BLaER1 (cell line): ENCODE results near the gene EDIL3.

Experiments used
- H3K27ac ChIP-seq: shearing (Covaris generic); formaldehyde crosslinking; 2 replicates; pipeline ENCODE4 v1.8.1; 2022
- H3K27me3 ChIP-seq: shearing (Covaris generic); formaldehyde crosslinking; 2 replicates; pipeline ENCODE4 v1.8.1; 2022
- H3K36me3 ChIP-seq: shearing (Covaris generic); formaldehyde crosslinking; 2 replicates; pipeline ENCODE4 v1.8.1; 2022
- H3K4me1 ChIP-seq: shearing (Covaris generic); formaldehyde crosslinking; 2 replicates; pipeline ENCODE4 v1.8.1; 2022
- H3K4me2 ChIP-seq: shearing (Covaris generic); formaldehyde crosslinking; 2 replicates; pipeline ENCODE4 v1.8.1; 2022
- H3K4me3 ChIP-seq: shearing (Covaris generic); formaldehyde crosslinking; 2 replicates; pipeline ENCODE4 v1.8.1; 2022
- H3K9ac ChIP-seq: shearing (Covaris generic); formaldehyde crosslinking; 2 replicates; pipeline ENCODE4 v1.8.1; 2022
- H3K9me3 ChIP-seq: shearing (Covaris generic); formaldehyde crosslinking; 2 replicates; pipeline ENCODE4 v1.8.1; 2022
- H4K20me1 ChIP-seq: shearing (Covaris generic); formaldehyde crosslinking; 2 replicates; pipeline ENCODE4 v1.8.1; 2022
- Cebpa-rat ChIP-seq: shearing (Covaris generic); IDR thresholded peaks from 2 replicates; pipeline ENCODE4 v1.8.1; 2022

Gene EDIL3

GRCh38 chr5:83991566-83992224, 393.0 kb downstream of the EDIL3 start:
- Histone ChIP-seq H3K27me3 (no peaks in the 10 kb centered on the region), H4K20me1 (no peaks in the 10 kb centered on the region), H3K9ac (no peak overlapping the region), H3K36me3 (no peaks in the 10 kb centered on the region), H3K4me2 (no peak overlapping the region), H3K27ac (no peak overlapping the region), H3K4me3 (no peak overlapping the region), H3K9me3 (no peaks in the 10 kb centered on the region), H3K4me1 (no peaks in the 10 kb centered on the region)
- TF ChIP-seq Cebpa-rat: no peak

- no peaks in the 10 kb centered on the region for H3K4me1 ChIP-seq
- no peak for TF ChIP-seq Cebpa-rat
- H3K27me3 ChIP-seq: no peaks in the 10 kb centered on the region
- H3K4me3 ChIP-seq: no peak overlapping the region
- no peaks in the 10 kb centered on the region for H3K36me3 ChIP-seq
- H3K4me2 ChIP-seq: no peak overlapping the region
- H3K27ac ChIP-seq: no peak overlapping the region
- H3K9ac ChIP-seq: no peak overlapping the region
- no peaks in the 10 kb centered on the region for H4K20me1 ChIP-seq
- no peaks in the 10 kb centered on the region for H3K9me3 ChIP-seq
Measured at GRCh38 chr5:83988293-83988685, 396.4 kb downstream of the EDIL3 start.

- no peak for TF ChIP-seq Cebpa-rat
- H3K4me2 ChIP-seq: no peak overlapping the region
- H3K9me3 ChIP-seq: no peaks in the 10 kb centered on the region
Measured at GRCh38 chr5:83987513-83988292, 397.0 kb downstream of the EDIL3 start.

DNA sequence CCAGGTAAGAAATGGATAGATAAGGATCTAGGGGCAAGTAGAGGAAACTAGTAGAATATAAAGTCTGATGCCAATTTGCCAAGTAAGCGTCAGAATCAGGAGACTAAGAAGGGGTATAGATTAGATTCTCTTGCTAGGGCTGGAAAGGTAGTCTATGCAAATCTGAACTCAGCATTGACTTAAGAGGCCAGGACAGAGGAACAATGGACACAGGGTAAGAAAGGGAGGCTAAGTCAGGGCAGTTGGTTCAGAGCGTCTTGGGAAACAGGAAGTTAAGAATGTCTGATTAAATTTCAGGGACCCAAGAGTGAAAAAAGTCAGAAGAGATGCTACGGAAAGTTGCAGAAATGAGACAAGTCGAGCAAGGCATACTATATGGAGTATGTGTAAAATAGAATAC, 400.8 kb downstream of the EDIL3 start:
- no peaks in the 10 kb centered on the region for H3K4me1 ChIP-seq
- no peak for TF ChIP-seq Cebpa-rat
- no peaks in the 10 kb centered on the region for H3K9me3 ChIP-seq
- no peak overlapping the region for H3K4me3 ChIP-seq
- H3K27ac ChIP-seq: no peak overlapping the region
- no peaks in the 10 kb centered on the region for H3K36me3 ChIP-seq
- H3K9ac ChIP-seq: no peak overlapping the region
- H3K4me2 ChIP-seq: no peak overlapping the region
- H4K20me1 ChIP-seq: no peaks in the 10 kb centered on the region
- no peaks in the 10 kb centered on the region for H3K27me3 ChIP-seq

More at GRCh38 chr5:83987513-83988292, 397.0 kb downstream of the EDIL3 start:
- Histone ChIP-seq H3K27ac (no peak overlapping the region), H3K9ac (no peak overlapping the region), H3K4me1 (no peaks in the 10 kb centered on the region), H3K27me3 (no peaks in the 10 kb centered on the region), H3K4me3 (no peak overlapping the region), H4K20me1 (no peaks in the 10 kb centered on the region), H3K36me3 (no peaks in the 10 kb centered on the region)

DNA sequence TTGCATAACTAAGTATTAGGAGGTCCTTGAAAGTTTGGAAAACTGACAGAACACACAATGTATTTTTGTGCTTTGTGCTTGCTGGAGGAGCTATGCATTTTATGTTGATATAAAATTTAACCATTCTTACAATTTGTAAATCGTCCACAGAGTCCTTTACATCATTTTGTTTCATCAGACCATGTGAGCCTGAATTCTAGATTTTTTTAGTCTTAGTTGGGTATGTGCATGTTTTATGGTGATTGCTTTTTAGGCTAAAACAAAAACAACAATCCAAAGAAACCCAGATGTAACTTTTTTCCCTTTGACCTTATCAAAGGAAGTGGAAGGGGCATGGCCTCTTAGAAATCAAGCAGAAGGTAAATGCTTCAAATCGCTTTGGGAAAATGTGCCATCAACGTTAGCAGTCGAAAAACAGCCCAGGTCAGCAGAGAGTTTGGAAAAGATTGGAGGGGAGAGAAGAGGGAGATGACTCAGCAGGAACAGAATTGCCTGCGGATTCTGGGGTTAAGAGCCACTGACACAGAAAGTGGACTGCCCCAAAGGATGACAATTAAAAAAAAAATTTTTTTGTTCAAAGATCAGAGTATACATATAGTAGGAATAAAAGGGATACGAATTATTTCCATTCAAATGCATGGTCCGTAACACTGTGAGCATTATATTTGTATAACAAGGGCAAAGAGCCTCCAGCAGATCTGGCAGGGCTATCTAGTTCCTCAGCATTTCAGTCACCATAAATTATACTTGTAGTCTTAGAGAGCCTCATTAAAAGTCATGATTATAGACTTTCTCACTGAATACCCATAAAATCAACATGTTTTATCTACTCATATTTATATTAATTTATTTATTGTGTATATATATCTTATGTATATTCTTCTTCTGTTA, 410.5 kb downstream of the EDIL3 start:
- H4K20me1 ChIP-seq: no peaks in the 10 kb centered on the region
- no peak overlapping the region for H3K4me3 ChIP-seq
- TF ChIP-seq Cebpa-rat: no peak
- no peak overlapping the region for H3K4me2 ChIP-seq
- no peaks in the 10 kb centered on the region for H3K27me3 ChIP-seq
- no peaks in the 10 kb centered on the region for H3K9me3 ChIP-seq
- H3K9ac ChIP-seq: no peak overlapping the region
- H3K4me1 ChIP-seq: no peaks in the 10 kb centered on the region
- H3K27ac ChIP-seq: no peak overlapping the region
- no peaks in the 10 kb centered on the region for H3K36me3 ChIP-seq

DNA sequence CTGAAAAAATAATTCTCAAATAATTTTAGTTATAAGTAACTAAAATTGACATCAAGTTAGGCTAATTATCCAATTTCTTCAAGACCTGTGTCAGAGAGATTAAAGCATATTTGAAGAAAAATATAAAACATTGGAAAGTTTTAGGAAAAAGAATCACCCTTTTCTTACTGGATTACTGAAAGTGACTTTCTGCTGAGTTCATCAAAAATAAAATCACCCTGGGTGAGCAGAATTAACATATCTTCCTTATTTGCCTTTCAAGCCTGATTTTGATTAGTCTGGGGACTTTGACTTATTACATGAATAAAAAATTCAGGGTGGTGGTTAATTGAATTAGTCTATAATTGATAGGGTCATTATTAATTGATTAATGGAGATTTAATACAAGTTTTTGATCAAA, 411.8 kb downstream of the EDIL3 start:
- Histone ChIP-seq H3K9ac (no peak overlapping the region), H3K9me3 (no peaks in the 10 kb centered on the region), H4K20me1 (no peaks in the 10 kb centered on the region), H3K36me3 (no peaks in the 10 kb centered on the region), H3K27me3 (no peaks in the 10 kb centered on the region), H3K27ac (no peak overlapping the region), H3K4me3 (no peak overlapping the region), H3K4me1 (no peaks in the 10 kb centered on the region), H3K4me2 (no peak overlapping the region)
- no peak for TF ChIP-seq Cebpa-rat

GRCh38 chr5:83972236-83972635, 412.4 kb downstream of the EDIL3 start:
- Histone ChIP-seq H3K27ac (no peak overlapping the region), H3K9me3 (no peaks in the 10 kb centered on the region), H3K9ac (no peak overlapping the region), H3K4me1 (no peaks in the 10 kb centered on the region), H4K20me1 (no peaks in the 10 kb centered on the region), H3K36me3 (no peaks in the 10 kb centered on the region), H3K4me2 (no peak overlapping the region), H3K27me3 (no peaks in the 10 kb centered on the region), H3K4me3 (no peak overlapping the region)
- no peak for TF ChIP-seq Cebpa-rat

GRCh38 chr5:83967417-83967816, 417.3 kb downstream of the EDIL3 start:
- Histone ChIP-seq H4K20me1 (no peaks in the 10 kb centered on the region), H3K4me1 (peaks cover 8% of the 10 kb centered on the region; the same call in 1 of the 2 replicates), H3K27me3 (no peaks in the 10 kb centered on the region), H3K9ac (no peak overlapping the region), H3K4me3 (no peak overlapping the region), H3K27ac (no peak overlapping the region), H3K4me2 (no peak overlapping the region), H3K9me3 (no peaks in the 10 kb centered on the region), H3K36me3 (no peaks in the 10 kb centered on the region)
- TF ChIP-seq Cebpa-rat: no peak

GRCh38 chr5:83965441-83965840, 419.2 kb downstream of the EDIL3 start:
- Histone ChIP-seq H3K27me3 (no peaks in the 10 kb centered on the region), H3K4me3 (no peak overlapping the region), H3K9ac (no peak overlapping the region), H3K4me1 (peaks cover 8% of the 10 kb centered on the region; the same call in 1 of the 2 replicates), H4K20me1 (no peaks in the 10 kb centered on the region), H3K27ac (no peak overlapping the region), H3K9me3 (no peaks in the 10 kb centered on the region), H3K4me2 (no peak overlapping the region), H3K36me3 (no peaks in the 10 kb centered on the region)
- TF ChIP-seq Cebpa-rat: no peak
